Hepatocyte (in vitro differentiated cells): Measurements from ENCODE around the gene CTTN.

Source experiments
- EZH2 ChIP-seq: fragments of 200-600 bp; sonication (generic); IDR thresholded peaks from 2 replicates; pipeline ENCODE4 v1.6.1; 2016; ENCODE audit warnings: antibody characterized with exemption, mild to moderate bottlenecking, borderline replicate concordance
- TF ChIP-seq, protein P1 (sequence below): fragments of 200-600 bp; sonication (generic); IDR thresholded peaks from 2 replicates; pipeline ENCODE4 v1.5.1; 2016; ENCODE audit warnings: antibody characterized with exemption, mild to moderate bottlenecking; ENCODE audit not compliant: poor library complexity

DNA sequence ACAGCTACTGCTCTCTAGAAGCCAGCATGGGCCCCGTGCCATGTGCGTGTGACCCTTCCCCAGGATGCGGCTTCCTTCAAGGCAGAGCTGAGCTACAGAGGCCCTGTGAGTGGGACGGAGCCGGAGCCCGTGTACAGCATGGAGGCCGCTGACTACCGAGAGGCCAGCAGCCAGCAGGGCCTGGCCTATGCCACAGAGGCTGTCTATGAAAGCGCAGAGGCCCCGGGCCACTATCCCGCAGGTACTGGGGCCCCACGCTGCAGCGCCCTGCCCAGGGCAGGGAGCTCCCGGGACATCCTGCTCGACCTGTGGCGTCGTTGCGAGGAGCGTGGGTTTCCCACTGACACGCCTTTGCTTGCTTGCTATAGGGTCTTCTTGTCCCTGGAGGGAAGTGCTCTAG lies 34.7 kb downstream of the CTTN start:
- TF ChIP-seq, protein P1, sequence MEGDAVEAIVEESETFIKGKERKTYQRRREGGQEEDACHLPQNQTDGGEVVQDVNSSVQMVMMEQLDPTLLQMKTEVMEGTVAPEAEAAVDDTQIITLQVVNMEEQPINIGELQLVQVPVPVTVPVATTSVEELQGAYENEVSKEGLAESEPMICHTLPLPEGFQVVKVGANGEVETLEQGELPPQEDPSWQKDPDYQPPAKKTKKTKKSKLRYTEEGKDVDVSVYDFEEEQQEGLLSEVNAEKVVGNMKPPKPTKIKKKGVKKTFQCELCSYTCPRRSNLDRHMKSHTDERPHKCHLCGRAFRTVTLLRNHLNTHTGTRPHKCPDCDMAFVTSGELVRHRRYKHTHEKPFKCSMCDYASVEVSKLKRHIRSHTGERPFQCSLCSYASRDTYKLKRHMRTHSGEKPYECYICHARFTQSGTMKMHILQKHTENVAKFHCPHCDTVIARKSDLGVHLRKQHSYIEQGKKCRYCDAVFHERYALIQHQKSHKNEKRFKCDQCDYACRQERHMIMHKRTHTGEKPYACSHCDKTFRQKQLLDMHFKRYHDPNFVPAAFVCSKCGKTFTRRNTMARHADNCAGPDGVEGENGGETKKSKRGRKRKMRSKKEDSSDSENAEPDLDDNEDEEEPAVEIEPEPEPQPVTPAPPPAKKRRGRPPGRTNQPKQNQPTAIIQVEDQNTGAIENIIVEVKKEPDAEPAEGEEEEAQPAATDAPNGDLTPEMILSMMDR, result no peak
- TF ChIP-seq EZH2, result no peak
